ACC112 (cell line): Measurements from ENCODE around the gene KLRD1.
"Not testable (repeated sequence)": the region's sequence is repeated elsewhere in the genome, so short reads cannot be mapped to it uniquely, and the experiment has no call there.

Experiments
- H2AFZ ChIP-seq: fragments of 200-600 bp; sonication (generic); one replicate; pipeline ENCODE4 v1.6.0; 2017; ENCODE audit warnings: antibody characterized with exemption, low read length; ENCODE audit not compliant: unreplicated experiment
- H3K27ac ChIP-seq: fragments of 200-600 bp; sonication (generic); 2 replicates; pipeline ENCODE4 v1.5.1; 2014; ENCODE audit warnings: low read depth, mild to moderate bottlenecking, antibody characterized with exemption, low read length, moderate library complexity
- H3K27me3 ChIP-seq: fragments of 200-600 bp; sonication (generic); 2 replicates; pipeline ENCODE4 v1.6.1; 2014; ENCODE audit warnings: mild to moderate bottlenecking, antibody characterized with exemption, low read length, moderate library complexity, mixed read lengths; ENCODE audit not compliant: insufficient read depth
- H3K36me3 ChIP-seq: fragments of 200-600 bp; sonication (generic); 2 replicates; pipeline ENCODE4 v1.6.1; 2016; ENCODE audit warnings: mild to moderate bottlenecking, antibody characterized with exemption, low read length, moderate library complexity, mixed read lengths; ENCODE audit not compliant: insufficient read depth
- H3K4me1 ChIP-seq: fragments of 200-600 bp; sonication (generic); one replicate; pipeline ENCODE4 v1.6.1; 2016; ENCODE audit warnings: low read length, mixed read lengths; ENCODE audit not compliant: insufficient read depth, unreplicated experiment, control insufficient read depth
- H3K4me3 ChIP-seq: fragments of 200-600 bp; sonication (generic); 2 replicates; pipeline ENCODE4 v1.5.1; 2014; ENCODE audit warnings: mild to moderate bottlenecking, low read depth, low read length
- H3K79me2 ChIP-seq: fragments of 200-600 bp; sonication (generic); one replicate; pipeline ENCODE4 v1.6.0; 2016; ENCODE audit warnings: low read length; ENCODE audit not compliant: control insufficient read depth, unreplicated experiment, insufficient read depth

Gene KLRD1

DNA sequence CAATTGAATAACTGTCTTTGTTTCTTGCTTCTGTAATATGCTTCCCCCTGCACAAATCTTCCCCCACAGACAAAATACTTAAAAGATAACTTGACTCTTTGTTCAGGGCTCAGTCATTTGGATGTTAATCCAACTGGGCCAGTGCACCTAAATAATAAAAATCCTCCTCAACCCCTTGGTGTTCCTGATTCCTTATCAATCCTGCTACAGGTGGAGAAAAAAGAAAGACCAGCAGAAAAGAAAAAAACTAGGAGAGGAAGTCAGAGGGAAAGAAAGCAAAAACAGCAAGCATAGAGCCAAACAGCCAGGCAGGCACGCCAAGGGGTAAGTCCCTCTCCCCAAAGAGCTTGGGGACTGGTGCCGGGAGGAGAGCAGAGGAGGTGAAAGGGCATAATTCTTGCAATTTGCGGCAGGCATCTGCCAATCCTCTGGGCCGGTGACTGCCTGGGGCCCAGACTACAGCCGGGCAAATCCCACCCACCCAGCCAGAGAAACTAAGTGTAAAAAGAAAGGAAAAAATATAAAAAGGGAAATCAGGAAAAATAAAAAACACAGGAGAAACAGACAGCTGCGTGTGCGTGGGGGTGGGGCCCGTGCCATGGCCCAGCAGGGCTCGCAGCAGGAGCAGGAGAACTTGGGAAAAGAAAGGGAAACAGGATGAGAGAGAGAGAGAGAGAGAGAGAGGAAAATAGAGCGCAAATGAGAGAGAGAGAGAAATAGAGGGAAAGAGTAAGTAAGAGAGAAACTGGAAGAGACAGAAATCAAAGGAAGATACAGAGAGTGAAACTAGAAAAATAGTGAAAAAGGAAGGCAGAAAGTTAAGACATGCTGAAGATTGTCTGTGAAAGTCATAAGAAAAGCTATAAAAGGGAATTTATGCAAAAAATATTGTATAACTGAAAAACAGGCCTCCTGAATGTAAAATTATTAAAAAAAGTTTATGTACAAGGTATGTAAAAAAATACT, 60.8 kb downstream of the KLRD1 start:
- H3K27ac ChIP-seq: no peak overlapping the region
- no peaks in the 10 kb centered on the region for H3K27me3 ChIP-seq
- H3K36me3 ChIP-seq: no peaks in the 10 kb centered on the region
- peak overlapping the region; percentile 51 for H2AFZ ChIP-seq
- H3K4me1 ChIP-seq: peaks cover 24% of the 10 kb centered on the region
- no peaks in the 10 kb centered on the region for H3K79me2 ChIP-seq
- no peak overlapping the region for H3K4me3 ChIP-seq

DNA sequence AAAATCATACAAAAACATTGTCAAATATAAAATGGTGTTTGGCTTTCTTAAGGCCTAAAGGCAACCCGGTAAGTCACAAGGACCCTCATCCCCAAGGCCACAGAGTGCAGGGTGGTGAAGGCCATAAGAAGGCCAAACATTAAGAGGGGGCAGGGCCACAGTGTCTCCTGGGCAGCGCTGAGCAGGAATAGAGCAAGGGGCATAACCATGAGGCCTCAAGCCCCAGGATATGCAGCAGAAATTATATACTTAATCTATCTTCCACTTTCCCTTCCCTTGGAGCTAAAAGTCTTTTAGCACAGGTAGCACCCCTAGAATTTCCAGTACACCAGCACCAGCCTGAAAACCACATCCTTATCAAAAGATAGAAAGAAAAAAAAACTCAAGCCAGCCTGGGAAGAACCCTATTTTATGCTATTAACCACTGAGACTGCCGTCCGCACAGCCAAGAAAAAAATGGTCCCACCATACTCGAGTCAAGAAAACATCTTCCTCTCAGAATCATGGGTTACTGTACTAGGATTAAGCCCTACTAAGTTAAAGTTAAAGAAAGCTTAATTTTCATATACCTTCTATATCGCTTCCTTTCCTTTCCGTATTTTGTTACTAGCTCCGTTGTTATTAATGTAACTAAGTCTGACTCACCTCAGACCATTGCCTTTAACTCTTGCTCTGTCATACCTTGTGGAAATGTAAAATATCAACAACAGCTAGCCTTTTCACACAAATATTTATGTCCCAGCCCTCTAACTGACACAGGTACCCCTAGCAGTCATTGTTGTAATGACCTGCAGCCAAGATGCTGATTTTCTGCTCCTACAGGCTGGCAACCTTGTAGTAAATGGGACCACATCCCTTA, 62.1 kb downstream of the KLRD1 start:
- H3K27me3 ChIP-seq: no peaks in the 10 kb centered on the region
- H3K79me2 ChIP-seq: no peaks in the 10 kb centered on the region
- no peak overlapping the region for H3K4me3 ChIP-seq
- no peak overlapping the region for H2AFZ ChIP-seq
- peaks cover 20% of the 10 kb centered on the region for H3K4me1 ChIP-seq
- H3K27ac ChIP-seq: no peak overlapping the region
- H3K36me3 ChIP-seq: no peaks in the 10 kb centered on the region

DNA sequence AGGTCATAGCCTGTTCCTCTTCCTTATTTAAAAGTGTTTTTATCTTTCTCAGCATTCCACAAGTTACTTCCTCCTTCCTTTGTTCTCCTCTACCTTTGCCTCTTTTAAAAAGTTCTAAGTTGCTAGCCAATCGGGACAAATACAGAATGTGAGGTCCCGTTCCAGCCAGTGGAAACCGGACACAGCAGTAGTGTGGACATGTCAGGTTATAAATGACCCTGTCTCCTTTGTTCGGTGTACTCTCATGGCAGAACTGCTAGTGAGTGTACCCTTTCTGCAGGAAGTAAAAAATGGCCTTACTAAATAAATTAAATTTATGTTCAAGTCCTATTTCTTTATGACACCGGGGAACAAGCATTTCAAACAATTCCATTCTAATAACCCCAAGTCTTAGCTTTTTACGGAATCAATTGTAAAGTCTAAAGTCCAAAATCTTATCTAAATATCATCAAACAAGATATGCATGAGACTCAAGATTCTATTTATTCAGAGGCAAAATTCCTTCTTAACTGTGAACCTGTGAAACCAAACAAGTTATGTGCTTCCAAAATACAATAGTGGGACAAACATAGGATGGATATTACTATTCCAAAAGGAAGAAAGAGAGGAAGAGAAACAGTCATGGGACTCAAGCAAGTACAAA, 64.3 kb downstream of the KLRD1 start:
- H3K27ac ChIP-seq, H3K79me2 ChIP-seq, H2AFZ ChIP-seq, H3K27me3 ChIP-seq, H3K4me3 ChIP-seq, H3K36me3 ChIP-seq, H3K4me1 ChIP-seq: not testable (repeated sequence)

DNA sequence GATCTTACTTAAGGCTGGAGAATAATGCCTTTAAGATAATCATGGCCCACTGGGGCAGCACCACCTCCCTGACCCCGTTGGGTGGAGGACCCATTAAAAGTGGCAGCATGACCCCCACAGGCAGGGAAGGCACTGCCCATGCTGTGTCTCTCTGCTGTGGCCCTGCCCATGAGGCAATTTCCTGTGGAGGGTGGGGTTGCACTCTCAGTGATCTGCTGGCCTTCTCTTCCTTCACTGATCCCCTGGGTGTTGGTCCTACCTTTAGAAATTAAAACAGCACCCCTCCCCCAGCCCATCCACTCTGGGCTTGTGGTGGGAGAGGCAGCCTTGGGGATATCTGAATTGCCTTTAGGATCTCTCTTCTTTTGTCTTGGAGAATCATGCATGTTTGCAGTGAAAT, 64.9 kb downstream of the KLRD1 start:
- Histone ChIP-seq H3K79me2 (no peaks in the 10 kb centered on the region), H3K27ac (no peak overlapping the region), H3K4me1 (peaks cover 6% of the 10 kb centered on the region), H2AFZ (peak overlapping the region; percentile 45), H3K4me3 (no peak overlapping the region), H3K27me3 (no peaks in the 10 kb centered on the region), H3K36me3 (no peaks in the 10 kb centered on the region)

DNA sequence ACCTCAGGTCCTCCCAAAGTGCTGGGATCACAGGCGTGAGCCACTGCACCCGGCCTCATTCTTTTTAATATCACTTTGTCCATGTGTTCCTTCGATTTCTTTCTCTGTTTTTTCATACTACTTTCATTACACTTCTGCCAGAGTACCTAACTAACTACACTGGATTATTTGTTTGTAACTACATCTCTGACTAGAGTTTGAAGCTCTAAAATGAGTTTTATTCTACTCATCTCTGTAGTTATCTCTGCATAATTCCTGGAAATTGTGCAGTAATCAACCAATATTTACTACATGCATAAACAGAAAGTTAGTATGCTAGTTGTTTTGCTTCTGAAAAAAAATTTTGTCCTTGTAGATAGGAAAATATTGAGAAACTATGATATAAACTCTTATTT, 67.0 kb downstream of the KLRD1 start:
- Histone ChIP-seq H3K36me3 (no peaks in the 10 kb centered on the region), H3K4me3 (no peak overlapping the region), H3K79me2 (no peaks in the 10 kb centered on the region), H2AFZ (no peak overlapping the region), H3K4me1 (peaks cover 6% of the 10 kb centered on the region), H3K27ac (no peak overlapping the region), H3K27me3 (no peaks in the 10 kb centered on the region)

DNA sequence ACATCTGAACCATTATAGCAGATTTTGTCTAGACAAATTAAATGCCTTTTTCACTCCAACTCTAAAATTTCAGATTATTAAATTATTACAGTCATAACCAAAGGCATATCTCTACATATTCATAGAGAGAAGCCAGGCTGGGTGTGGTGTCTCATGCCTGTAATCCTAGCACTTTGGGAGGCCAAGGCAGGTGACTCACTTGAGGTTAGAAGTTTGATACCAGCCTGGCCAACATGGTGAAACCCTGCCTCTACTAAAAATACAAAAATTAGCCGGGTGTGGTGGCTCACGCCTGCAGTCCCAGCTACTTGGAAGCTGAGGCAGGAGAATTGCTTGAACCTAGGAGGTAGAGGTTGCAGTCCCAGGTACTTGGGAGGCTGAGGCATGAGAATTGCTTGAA, 71.1 kb downstream of the KLRD1 start:
- not testable (repeated sequence) for H3K27me3 ChIP-seq, H3K4me1 ChIP-seq, H3K27ac ChIP-seq, H3K36me3 ChIP-seq, H3K79me2 ChIP-seq, H2AFZ ChIP-seq, H3K4me3 ChIP-seq
